GM18526 (cell line): Measurements from ENCODE around the gene MISP3.

Source experiments
- POLR2A ChIP-seq: IDR thresholded peaks from 3 replicates; pipeline ENCODE4 v1.6.1; 2011; ENCODE audit not compliant: insufficient read length; ENCODE audit errors: extremely low read depth

MISP3 gene

GRCh38 chr19:14091081-14091812 lies 18.7 kb downstream of the MISP3 start:
- peak; percentile 72 for TF ChIP-seq POLR2A

- no peak for TF ChIP-seq POLR2A
Observed at GRCh38 chr19:14091813-14092462, 19.4 kb downstream of the MISP3 start.

- no peak for TF ChIP-seq POLR2A
Observed at GRCh38 chr19:14093117-14093823, 20.7 kb downstream of the MISP3 start.

- no peak for TF ChIP-seq POLR2A
Observed at GRCh38 chr19:14094854-14095253, 22.3 kb downstream of the MISP3 start.

- TF ChIP-seq POLR2A, result no peak
Observed at GRCh38 chr19:14096272-14096992, 23.8 kb downstream of the MISP3 start.

- no peak for TF ChIP-seq POLR2A
Observed at GRCh38 chr19:14097532-14098151, 25.1 kb downstream of the MISP3 start.

- TF ChIP-seq POLR2A, result no peak
Observed at GRCh38 chr19:14101003-14101545, 28.5 kb downstream of the MISP3 start.

GRCh38 chr19:14102102-14102696 lies 29.6 kb downstream of the MISP3 start:
- TF ChIP-seq POLR2A, result no peak

GRCh38 chr19:14102756-14103155 lies 30.2 kb downstream of the MISP3 start:
- TF ChIP-seq POLR2A, result no peak

- no peak for TF ChIP-seq POLR2A
Observed at GRCh38 chr19:14103310-14103709, 30.7 kb downstream of the MISP3 start.

GRCh38 chr19:14105680-14106079 lies 33.1 kb downstream of the MISP3 start:
- TF ChIP-seq POLR2A, result no peak

- TF ChIP-seq POLR2A, result no peak
Observed at GRCh38 chr19:14106840-14107239, 34.3 kb downstream of the MISP3 start.

- no peak for TF ChIP-seq POLR2A
Observed at GRCh38 chr19:14107581-14108461, 35.2 kb downstream of the MISP3 start.

- no peak for TF ChIP-seq POLR2A
Observed at GRCh38 chr19:14110650-14111049, 38.1 kb downstream of the MISP3 start.

- TF ChIP-seq POLR2A, result no peak
Observed at GRCh38 chr19:14111486-14111885, 38.9 kb downstream of the MISP3 start.
